HG03108 (cell line): ENCODE measurements around the gene ADARB1.

Experiments used
- ATAC-seq: cut with Tn5 transposase; IDR thresholded peaks from one replicate; pipeline ENCODE4 v1.9.1; 2021; ENCODE audit warnings: moderate library complexity; ENCODE audit not compliant: unreplicated experiment

The ADARB1 gene

GRCh38 chr21:45190013-45190412, 115.6 kb downstream of the ADARB1 start:
- ATAC-seq = no peak

DNA sequence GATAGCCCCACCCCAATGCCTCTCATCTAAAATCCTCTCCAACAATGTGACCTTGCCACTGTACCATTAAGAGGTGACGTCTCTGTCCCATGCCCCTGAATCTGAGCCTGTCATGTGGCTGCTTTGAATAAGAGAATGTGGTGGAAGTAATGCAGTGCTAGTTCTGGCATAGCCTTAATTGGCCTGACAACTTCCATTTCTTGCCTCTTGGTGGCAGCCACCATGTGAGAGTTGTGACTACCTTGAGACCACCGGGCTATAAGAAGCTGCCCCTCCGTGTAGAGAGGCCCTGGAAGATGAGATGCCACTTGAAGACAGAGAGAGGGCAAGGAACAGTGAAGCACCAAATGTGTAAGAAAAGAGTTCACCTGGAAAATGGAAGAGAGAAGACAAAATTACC, 118.0 kb downstream of the ADARB1 start:
- ATAC-seq = no peak

DNA sequence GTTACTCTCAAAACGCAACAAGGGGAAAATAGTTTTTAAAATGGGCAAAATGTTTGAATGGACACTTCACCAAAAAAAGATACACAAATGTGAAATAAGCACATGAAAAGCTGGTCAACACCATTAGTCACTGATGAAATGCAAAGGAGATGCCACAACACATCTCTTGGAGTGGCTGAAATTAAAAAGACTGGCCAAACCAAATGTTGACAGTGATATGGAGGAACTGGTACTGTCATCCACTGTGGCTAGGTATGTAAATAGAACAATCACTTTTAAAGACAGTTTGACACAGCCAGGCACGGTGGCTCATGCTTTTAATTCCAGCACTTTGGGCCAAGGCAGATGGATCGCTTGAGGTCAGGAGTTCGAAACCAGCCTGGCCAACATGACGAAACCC, 122.2 kb downstream of the ADARB1 start:
- no peak for ATAC-seq

GRCh38 chr21:45199201-45199600, 124.8 kb downstream of the ADARB1 start:
- ATAC-seq = no peak

DNA sequence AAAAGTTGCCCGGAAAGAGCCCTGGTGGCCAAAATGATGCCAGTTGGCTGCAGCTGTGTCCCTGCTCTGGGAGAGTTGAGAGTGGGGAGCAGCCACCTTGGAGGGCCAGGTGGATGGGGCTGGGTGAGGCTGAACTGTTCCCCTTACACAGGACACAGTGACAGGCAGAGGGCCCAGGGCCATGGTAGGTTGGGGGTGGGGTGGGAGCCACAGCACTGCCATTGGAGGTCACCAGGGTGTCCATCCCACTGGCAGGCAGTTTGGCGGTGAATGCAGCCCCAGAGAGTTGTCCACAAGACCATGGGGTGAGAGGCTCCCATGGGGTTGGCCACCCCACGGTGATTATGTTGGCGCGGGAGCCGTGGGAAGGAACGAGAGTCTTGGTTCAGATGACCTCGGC, 125.7 kb downstream of the ADARB1 start:
- no peak for ATAC-seq

DNA sequence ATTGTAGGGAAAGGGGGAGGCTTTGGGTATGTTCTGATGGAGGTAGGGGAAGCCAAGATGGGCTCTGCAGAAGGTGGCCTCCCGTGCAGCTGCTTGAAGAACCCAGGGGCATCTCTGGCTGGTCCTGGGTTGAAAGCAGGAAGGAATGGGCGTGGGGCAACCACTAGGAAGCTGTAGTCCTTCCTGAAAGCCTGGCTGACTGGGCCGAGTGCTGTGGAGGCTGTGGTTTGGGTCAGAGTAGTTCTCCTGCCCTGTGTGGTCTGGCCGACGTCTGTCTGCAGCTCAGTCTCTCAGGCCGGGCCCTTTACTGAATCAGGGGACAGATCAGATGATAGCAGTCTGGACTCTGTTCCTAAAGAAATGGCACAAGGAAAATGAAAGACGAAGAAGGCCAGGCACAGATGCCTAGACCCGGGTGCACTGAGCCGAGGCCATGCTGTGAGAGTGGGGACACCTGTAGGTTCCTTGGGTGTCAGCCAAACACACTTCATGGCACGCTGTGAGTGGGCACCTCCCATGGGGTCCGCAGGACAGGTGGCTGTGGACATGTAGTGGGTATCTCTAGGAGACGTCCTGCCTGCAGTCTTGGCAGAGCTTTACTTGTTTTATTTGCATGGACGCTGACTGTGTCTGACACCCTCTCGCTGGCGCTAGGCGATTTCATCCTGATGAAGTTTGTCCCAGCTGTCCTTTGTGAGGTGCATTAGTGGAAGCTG, 126.4 kb downstream of the ADARB1 start:
- no peak for ATAC-seq

- no peak for ATAC-seq
Measured at GRCh38 chr21:45202344-45202743, 128.0 kb downstream of the ADARB1 start.

DNA sequence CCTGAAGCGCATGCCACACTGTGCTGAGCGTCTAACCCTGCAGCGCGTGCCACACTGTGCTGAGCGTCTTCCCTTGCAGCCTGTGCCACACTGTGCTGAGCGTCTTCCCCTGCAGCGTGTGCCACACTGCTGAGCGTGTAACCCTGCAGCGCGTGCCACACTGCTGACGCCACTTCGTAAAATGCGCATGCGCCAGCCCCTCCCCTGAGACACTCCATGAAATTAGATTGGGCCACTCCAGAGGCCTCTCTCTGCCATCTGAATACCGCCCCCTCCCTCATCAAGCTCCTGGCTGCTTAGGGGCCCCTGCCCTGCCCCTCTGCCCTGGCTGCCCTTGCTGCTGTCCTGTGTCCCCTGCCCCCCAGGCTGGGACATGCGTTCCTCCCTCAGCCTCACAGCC, 128.5 kb downstream of the ADARB1 start:
- ATAC-seq = no peak

DNA sequence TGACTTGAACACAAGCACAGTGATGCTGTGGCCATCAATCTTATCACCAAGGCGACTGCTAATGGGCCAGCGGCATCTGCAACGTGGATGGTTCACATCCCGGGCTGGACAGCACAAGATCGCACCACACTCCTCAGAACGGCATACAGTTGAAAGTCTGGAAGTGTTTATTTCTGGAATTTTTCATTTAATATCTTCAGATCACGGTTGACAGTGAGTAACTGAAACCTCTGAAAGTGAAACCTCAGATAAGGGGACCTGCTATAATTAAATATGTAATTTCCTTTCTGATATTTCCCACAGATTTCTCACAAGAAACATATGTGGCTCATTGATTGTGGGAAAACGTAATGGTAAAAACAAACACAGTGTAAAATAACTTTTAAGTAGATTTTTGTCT, 129.6 kb downstream of the ADARB1 start:
- no peak for ATAC-seq

GRCh38 chr21:45204395-45204794, 130.0 kb downstream of the ADARB1 start:
- no peak for ATAC-seq

GRCh38 chr21:45207839-45208626, 133.7 kb downstream of the ADARB1 start:
- ATAC-seq = no peak

DNA sequence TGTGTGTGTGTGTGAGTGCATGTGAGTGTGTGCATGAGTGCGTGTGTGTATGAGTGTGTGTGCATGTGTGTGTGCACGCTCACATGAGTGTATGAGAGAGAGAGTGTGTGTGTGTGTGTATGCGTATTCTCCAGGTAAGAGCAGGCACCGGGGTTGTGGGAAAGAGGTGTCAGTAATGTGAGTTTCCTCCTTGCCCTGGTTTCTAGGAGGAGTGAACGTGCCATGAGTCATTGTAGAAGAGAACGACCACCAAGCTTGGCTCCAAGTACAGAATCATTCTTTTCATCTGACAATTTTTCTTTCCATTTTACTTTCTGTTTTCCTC, 134.2 kb downstream of the ADARB1 start:
- ATAC-seq = no peak

- no peak for ATAC-seq
Measured at GRCh38 chr21:45209046-45209445, 134.7 kb downstream of the ADARB1 start.

DNA sequence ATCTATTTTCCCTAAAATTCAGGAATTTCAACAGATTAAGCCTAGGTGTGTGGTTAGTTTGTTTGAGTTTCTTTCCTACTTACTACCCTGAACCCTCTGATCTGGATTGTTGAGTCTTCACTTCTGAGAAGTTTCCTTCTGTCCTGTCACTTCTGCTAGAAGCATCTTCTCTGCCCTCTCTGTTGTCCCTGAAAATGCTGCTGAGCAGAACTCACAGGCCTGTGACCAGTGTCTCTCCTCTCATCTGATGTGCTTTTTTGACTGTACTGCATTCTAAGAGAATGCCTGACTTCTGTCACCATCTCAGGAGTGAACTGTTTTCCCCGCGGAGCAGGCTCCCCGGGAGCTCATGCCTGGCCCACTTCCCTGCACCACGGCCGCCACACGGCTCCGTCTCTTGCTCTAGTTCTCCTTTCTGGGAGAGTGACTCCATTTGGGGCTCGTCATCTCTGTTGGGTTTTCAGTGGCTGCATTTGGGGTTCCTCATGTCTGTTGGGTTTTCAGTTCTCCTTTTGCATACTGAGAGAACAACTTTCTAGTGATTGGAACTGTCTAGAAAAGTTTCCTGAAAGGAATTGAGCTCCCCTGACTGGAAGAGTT, 135.4 kb downstream of the ADARB1 start:
- ATAC-seq = no peak

GRCh38 chr21:45210461-45210983, 136.1 kb downstream of the ADARB1 start:
- no peak for ATAC-seq

DNA sequence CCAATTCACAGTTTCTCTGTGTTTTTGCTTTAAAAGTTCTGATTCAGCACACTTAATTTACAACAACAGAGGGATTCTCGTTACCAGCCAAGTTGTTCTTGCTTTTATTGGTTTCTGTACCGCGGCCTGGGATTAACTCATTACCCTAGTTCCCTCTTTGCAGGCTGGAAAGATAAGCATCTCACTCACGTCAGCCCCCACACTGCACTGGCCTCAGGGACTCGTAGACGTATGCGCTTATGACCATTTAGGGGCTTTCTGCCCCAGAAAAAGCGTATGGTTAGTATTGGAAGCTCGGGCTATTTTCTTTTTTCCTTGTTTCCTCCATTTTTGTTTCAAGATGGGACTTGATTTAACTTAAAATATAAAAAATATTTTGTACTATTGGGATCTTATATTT, 137.3 kb downstream of the ADARB1 start:
- no peak for ATAC-seq

- no peak for ATAC-seq
Measured at GRCh38 chr21:45213392-45213791, 139.0 kb downstream of the ADARB1 start.

GRCh38 chr21:45215213-45215612, 140.8 kb downstream of the ADARB1 start:
- no peak for ATAC-seq

GRCh38 chr21:45217010-45217409, 142.6 kb downstream of the ADARB1 start:
- ATAC-seq = no peak

GRCh38 chr21:45219517-45219916, 145.1 kb downstream of the ADARB1 start:
- ATAC-seq = no peak

DNA sequence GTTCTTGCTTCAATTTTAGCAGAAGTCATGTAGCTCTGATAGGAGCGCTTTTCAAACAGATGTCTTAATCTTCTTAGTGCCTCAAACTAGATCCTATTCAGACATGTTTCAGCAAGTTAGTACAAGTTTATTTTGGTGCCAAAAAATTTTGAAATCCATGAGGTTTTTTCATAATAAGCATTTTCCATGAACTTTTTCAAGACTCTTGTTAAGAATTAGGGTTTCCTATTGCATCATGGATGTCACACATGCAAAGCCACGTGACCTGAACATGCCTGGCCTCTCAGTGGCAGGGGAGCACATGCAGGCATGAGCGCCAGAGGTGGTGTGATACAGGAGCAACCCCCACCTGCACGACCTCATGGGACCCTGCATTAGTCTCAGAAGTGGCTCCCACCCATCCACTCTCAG, 145.7 kb downstream of the ADARB1 start:
- no peak for ATAC-seq
